Measurements from ENCODE around the gene UTP15. TPM values are rescaled to one million over a fixed set of nuclear protein-coding genes. Genes with fewer than 3 reads are reported as not detected.

UTP15 gene
- total and polyA plus RNA-seq, 2 experiments from 2014 or later = 16.5 to 59.0 TPM

DNA sequence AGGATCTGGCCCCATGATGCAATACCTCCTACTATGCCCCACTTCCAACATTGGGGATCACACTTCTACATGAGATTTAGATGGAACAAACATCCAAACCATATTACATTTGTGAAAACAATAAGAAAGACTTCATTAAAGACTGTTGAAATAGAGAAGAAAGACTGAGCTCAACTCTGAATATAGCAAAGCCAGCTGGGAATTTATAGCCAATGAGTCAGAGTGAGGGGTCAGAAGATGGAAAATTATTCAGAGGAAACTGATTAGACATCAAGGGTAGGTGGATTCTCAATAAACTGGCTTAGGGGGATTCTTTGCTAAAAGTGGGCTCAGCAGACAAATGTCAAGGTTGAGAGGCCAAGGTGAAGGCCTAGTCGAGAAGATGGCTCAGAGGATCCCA is 41.7 kb upstream of the UTP15 start:
- Histone ChIP-seq H3K79me2 (replicated peaks; ENCODE audit: insufficient read depth) (no peaks in the 10 kb centered on the region), H3K36me3 (ENCODE audit: insufficient read depth) (no peaks in the 10 kb centered on the region), H3F3A (replicated peaks; ENCODE audit: low read depth) (no peaks in the 10 kb centered on the region), H4K20me1 (replicated peaks; ENCODE audit: insufficient read depth) (no peaks in the 10 kb centered on the region), H3K4me3 (no peak overlapping the region), H3K27ac (ENCODE audit: low read depth) (no peak overlapping the region), H3K4me1 (ENCODE audit: insufficient read depth) (peaks cover 10% of the 10 kb centered on the region), H3K27me3 (ENCODE audit: insufficient read depth) (no peaks in the 10 kb centered on the region), H2AFZ (no peak overlapping the region), H3K4me2 (no peak overlapping the region), H3K9me2 (ENCODE audit: insufficient read depth) (no peaks in the 10 kb centered on the region)
- Mint-ChIP-seq H3K4me3 (no peak overlapping the region), H3K36me3 (ENCODE audit: low read depth) (no peaks in the 10 kb centered on the region), H3K27me3 (ENCODE audit: insufficient read depth, low read depth, poor library complexity) (no peaks in the 10 kb centered on the region), H3K27ac (no peak overlapping the region), H3K9me3 (no peaks in the 10 kb centered on the region), H3K4me1 (peaks cover 18% of the 10 kb centered on the region; the same call in 2 of the 3 replicates)
- no peak for ATAC-seq
- TF ChIP-seq, protein P1, sequence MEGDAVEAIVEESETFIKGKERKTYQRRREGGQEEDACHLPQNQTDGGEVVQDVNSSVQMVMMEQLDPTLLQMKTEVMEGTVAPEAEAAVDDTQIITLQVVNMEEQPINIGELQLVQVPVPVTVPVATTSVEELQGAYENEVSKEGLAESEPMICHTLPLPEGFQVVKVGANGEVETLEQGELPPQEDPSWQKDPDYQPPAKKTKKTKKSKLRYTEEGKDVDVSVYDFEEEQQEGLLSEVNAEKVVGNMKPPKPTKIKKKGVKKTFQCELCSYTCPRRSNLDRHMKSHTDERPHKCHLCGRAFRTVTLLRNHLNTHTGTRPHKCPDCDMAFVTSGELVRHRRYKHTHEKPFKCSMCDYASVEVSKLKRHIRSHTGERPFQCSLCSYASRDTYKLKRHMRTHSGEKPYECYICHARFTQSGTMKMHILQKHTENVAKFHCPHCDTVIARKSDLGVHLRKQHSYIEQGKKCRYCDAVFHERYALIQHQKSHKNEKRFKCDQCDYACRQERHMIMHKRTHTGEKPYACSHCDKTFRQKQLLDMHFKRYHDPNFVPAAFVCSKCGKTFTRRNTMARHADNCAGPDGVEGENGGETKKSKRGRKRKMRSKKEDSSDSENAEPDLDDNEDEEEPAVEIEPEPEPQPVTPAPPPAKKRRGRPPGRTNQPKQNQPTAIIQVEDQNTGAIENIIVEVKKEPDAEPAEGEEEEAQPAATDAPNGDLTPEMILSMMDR (conservative IDR thresholded peaks at IDR 0.05; ENCODE audit: low read depth in 2 of 2) = no peak
- TF ChIP-seq CREB1 (CRISPR knock-in tag; IDR thresholded peaks at IDR 0.05; ENCODE audit: low read depth) = no peak
- TF ChIP-seq POLR2AphosphoS5 (IDR thresholded peaks at IDR 0.05; ENCODE audit: low read depth) = no peak
- TF ChIP-seq ZNF114 (CRISPR knock-in tag; IDR thresholded peaks at IDR 0.05) = no peak
- TF ChIP-seq ZNF331 (CRISPR knock-in tag; IDR thresholded peaks at IDR 0.05; ENCODE audit: low read depth) = no peak
- no peak for TF ChIP-seq NANOG (IDR thresholded peaks at IDR 0.05; ENCODE audit: borderline replicate concordance)
- DNase-seq (ENCODE audit: low spot score) = no peak

DNA sequence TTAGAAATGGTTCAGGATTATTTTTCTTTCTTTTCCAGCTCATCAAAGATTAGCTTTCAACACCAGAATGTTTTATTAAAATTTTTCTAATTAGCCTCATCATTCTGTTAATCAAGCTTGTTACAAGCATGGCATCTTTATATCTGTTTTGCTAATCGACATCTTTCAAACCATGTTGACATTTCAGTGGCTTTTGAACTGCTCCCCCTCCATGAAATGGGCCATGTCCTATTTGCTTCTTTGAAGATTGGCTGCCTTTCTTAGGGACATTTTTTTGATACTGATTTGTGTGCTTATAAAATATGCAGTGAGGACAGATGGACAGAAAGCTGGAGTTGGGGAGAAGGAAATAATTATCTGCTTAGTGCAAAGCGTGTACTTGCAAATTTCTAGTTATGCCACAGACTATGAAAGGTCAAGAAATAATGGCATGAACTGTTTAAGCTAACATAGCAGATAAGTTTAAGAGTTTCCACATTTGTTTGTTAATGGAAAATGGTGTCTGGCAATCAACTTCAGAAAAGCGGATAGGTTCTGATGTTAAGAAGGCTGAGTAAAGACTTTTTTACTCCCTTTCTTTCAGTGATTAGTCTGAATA is 39.8 kb upstream of the UTP15 start:
- Histone ChIP-seq H2AFZ (0 out of 2 replicates have a peak overlapping the region, but pooled peaks have one; percentile 3), H3K27me3 (ENCODE audit: insufficient read depth) (no peaks in the 10 kb centered on the region), H3K9me2 (ENCODE audit: insufficient read depth) (no peaks in the 10 kb centered on the region), H3K4me1 (ENCODE audit: insufficient read depth) (peaks cover 13% of the 10 kb centered on the region), H3K36me3 (ENCODE audit: insufficient read depth) (no peaks in the 10 kb centered on the region), H3F3A (replicated peaks; ENCODE audit: low read depth) (no peaks in the 10 kb centered on the region), H3K4me3 (no peak overlapping the region), H3K27ac (ENCODE audit: low read depth) (no peak overlapping the region), H4K20me1 (replicated peaks; ENCODE audit: insufficient read depth) (no peaks in the 10 kb centered on the region), H3K4me2 (no peak overlapping the region), H3K79me2 (replicated peaks; ENCODE audit: insufficient read depth) (no peaks in the 10 kb centered on the region)
- Mint-ChIP-seq H3K27ac (no peak overlapping the region), H3K9me3 (no peaks in the 10 kb centered on the region), H3K36me3 (ENCODE audit: low read depth) (no peaks in the 10 kb centered on the region), H3K4me3 (no peak overlapping the region), H3K27me3 (ENCODE audit: insufficient read depth, low read depth, poor library complexity) (peaks cover 2% of the 10 kb centered on the region), H3K4me1 (peaks cover 22% of the 10 kb centered on the region)
- no peak for ATAC-seq
- DNase-seq (ENCODE audit: low spot score) = no peak
- TF ChIP-seq CREB1 (CRISPR knock-in tag; IDR thresholded peaks at IDR 0.05; ENCODE audit: low read depth) = no peak
- TF ChIP-seq ZNF114 (CRISPR knock-in tag; IDR thresholded peaks at IDR 0.05) = no peak
- TF ChIP-seq, protein P2, sequence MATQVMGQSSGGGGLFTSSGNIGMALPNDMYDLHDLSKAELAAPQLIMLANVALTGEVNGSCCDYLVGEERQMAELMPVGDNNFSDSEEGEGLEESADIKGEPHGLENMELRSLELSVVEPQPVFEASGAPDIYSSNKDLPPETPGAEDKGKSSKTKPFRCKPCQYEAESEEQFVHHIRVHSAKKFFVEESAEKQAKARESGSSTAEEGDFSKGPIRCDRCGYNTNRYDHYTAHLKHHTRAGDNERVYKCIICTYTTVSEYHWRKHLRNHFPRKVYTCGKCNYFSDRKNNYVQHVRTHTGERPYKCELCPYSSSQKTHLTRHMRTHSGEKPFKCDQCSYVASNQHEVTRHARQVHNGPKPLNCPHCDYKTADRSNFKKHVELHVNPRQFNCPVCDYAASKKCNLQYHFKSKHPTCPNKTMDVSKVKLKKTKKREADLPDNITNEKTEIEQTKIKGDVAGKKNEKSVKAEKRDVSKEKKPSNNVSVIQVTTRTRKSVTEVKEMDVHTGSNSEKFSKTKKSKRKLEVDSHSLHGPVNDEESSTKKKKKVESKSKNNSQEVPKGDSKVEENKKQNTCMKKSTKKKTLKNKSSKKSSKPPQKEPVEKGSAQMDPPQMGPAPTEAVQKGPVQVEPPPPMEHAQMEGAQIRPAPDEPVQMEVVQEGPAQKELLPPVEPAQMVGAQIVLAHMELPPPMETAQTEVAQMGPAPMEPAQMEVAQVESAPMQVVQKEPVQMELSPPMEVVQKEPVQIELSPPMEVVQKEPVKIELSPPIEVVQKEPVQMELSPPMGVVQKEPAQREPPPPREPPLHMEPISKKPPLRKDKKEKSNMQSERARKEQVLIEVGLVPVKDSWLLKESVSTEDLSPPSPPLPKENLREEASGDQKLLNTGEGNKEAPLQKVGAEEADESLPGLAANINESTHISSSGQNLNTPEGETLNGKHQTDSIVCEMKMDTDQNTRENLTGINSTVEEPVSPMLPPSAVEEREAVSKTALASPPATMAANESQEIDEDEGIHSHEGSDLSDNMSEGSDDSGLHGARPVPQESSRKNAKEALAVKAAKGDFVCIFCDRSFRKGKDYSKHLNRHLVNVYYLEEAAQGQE (IDR thresholded peaks at IDR 0.05; ENCODE audit: unreplicated experiment) = no peak
- TF ChIP-seq, protein P3, sequence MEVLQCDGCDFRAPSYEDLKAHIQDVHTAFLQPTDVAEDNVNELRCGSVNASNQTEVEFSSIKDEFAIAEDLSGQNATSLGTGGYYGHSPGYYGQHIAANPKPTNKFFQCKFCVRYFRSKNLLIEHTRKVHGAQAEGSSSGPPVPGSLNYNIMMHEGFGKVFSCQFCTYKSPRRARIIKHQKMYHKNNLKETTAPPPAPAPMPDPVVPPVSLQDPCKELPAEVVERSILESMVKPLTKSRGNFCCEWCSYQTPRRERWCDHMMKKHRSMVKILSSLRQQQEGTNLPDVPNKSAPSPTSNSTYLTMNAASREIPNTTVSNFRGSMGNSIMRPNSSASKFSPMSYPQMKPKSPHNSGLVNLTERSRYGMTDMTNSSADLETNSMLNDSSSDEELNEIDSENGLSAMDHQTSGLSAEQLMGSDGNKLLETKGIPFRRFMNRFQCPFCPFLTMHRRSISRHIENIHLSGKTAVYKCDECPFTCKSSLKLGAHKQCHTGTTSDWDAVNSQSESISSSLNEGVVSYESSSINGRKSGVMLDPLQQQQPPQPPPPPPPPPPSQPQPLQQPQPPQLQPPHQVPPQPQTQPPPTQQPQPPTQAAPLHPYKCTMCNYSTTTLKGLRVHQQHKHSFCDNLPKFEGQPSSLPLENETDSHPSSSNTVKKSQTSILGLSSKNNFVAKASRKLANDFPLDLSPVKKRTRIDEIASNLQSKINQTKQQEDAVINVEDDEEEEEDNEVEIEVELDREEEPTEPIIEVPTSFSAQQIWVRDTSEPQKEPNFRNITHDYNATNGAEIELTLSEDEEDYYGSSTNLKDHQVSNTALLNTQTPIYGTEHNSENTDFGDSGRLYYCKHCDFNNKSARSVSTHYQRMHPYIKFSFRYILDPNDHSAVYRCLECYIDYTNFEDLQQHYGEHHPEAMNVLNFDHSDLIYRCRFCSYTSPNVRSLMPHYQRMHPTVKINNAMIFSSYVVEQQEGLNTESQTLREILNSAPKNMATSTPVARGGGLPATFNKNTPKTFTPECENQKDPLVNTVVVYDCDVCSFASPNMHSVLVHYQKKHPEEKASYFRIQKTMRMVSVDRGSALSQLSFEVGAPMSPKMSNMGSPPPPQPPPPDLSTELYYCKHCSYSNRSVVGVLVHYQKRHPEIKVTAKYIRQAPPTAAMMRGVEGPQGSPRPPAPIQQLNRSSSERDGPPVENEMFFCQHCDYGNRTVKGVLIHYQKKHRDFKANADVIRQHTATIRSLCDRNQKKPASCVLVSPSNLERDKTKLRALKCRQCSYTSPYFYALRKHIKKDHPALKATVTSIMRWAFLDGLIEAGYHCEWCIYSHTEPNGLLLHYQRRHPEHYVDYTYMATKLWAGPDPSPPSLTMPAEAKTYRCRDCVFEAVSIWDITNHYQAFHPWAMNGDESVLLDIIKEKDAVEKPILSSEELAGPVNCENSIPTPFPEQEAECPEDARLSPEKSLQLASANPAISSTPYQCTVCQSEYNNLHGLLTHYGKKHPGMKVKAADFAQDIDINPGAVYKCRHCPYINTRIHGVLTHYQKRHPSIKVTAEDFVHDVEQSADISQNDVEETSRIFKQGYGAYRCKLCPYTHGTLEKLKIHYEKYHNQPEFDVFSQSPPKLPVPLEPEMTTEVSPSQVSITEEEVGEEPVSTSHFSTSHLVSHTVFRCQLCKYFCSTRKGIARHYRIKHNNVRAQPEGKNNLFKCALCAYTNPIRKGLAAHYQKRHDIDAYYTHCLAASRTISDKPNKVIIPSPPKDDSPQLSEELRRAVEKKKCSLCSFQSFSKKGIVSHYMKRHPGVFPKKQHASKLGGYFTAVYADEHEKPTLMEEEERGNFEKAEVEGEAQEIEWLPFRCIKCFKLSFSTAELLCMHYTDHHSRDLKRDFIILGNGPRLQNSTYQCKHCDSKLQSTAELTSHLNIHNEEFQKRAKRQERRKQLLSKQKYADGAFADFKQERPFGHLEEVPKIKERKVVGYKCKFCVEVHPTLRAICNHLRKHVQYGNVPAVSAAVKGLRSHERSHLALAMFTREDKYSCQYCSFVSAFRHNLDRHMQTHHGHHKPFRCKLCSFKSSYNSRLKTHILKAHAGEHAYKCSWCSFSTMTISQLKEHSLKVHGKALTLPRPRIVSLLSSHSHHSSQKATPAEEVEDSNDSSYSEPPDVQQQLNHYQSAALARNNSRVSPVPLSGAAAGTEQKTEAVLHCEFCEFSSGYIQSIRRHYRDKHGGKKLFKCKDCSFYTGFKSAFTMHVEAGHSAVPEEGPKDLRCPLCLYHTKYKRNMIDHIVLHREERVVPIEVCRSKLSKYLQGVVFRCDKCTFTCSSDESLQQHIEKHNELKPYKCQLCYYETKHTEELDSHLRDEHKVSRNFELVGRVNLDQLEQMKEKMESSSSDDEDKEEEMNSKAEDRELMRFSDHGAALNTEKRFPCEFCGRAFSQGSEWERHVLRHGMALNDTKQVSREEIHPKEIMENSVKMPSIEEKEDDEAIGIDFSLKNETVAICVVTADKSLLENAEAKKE (CRISPR knock-in tag; IDR thresholded peaks at IDR 0.05) = no peak

Data from GM23338 (cell line).